Measurements from ENCODE around the gene CADPS2.

CADPS2 gene

DNA sequence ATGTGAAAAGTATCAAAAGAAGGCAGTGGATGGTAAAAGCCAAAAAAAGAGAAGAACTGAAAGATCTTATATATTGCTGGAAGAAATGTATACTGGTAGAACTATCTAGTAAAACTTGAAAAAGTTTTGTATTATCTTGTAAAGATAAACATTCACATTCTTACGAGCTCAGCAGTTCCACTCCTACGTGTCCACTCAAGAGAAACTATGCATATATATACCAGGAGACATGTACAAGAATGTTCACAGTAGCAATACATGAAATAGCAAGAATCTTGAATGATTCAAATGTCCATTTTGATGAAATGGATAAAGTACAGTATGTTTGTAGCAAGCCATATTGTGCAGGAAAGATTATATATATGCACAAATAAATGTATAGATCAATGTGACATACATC is 342.4 kb downstream of the CADPS2 start:
- Mint-ChIP-seq H3K4me1 (ENCODE audit: low read depth) (no peaks in the 10 kb centered on the region), H3K27ac (no peak overlapping the region), H3K36me3 (ENCODE audit: low read depth) (no peaks in the 10 kb centered on the region), H3K9me3 (no peaks in the 10 kb centered on the region), H3K27me3 (ENCODE audit: low read depth) (no peaks in the 10 kb centered on the region), H3K4me3 (no peak overlapping the region)
- DNase-seq (ENCODE audit: low spot score): no peak

DNA sequence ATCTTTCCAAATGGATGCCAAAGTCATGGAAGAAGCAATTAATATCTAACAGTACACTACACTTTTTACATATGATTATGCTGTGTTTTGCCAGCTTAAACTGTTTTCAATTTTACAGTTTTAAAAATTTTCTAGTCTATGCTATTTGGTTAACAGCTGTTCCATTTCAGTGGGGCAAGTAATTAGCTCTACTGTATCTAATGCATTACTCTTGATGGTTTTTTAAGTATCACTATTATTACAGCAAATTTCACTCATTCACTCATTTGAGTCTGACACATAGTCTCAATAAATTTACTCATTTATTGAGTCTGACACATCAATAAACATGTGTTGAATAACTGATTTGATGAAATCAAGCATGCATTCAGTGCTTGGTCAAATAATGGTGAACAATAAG is 343.1 kb downstream of the CADPS2 start:
- H3K9me3 Mint-ChIP-seq: no peaks in the 10 kb centered on the region
- no peak for DNase-seq (ENCODE audit: low spot score)
- H3K4me3 Mint-ChIP-seq: no peak overlapping the region
- no peaks in the 10 kb centered on the region for H3K4me1 Mint-ChIP-seq (ENCODE audit: low read depth)
- no peaks in the 10 kb centered on the region for H3K27me3 Mint-ChIP-seq (ENCODE audit: low read depth)
- H3K27ac Mint-ChIP-seq: no peak overlapping the region
- H3K36me3 Mint-ChIP-seq (ENCODE audit: low read depth): no peaks in the 10 kb centered on the region

DNA sequence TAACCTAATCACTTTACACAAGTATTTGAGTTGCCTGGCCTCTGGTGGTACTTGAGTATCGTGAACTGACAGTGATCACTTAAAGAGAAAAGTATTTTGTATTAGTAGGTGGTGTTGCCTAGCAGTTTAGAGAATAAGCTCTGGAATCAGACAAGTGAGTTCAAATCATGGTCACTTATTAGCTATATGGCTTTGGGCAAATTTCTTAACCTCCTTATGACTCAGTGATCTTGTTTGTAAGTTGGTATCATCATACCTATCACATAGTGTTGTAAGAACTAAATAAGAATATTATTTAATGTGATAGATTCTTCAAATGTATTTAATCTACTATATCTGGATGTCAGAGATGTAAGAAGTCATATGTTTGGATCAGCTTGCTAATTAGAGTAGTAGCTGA is 351.2 kb downstream of the CADPS2 start:
- Mint-ChIP-seq H3K27ac (no peak overlapping the region), H3K4me1 (ENCODE audit: low read depth) (no peaks in the 10 kb centered on the region), H3K4me3 (no peak overlapping the region), H3K27me3 (ENCODE audit: low read depth) (no peaks in the 10 kb centered on the region), H3K9me3 (no peaks in the 10 kb centered on the region), H3K36me3 (ENCODE audit: low read depth) (no peaks in the 10 kb centered on the region)
- no peak for DNase-seq (ENCODE audit: low spot score)

DNA sequence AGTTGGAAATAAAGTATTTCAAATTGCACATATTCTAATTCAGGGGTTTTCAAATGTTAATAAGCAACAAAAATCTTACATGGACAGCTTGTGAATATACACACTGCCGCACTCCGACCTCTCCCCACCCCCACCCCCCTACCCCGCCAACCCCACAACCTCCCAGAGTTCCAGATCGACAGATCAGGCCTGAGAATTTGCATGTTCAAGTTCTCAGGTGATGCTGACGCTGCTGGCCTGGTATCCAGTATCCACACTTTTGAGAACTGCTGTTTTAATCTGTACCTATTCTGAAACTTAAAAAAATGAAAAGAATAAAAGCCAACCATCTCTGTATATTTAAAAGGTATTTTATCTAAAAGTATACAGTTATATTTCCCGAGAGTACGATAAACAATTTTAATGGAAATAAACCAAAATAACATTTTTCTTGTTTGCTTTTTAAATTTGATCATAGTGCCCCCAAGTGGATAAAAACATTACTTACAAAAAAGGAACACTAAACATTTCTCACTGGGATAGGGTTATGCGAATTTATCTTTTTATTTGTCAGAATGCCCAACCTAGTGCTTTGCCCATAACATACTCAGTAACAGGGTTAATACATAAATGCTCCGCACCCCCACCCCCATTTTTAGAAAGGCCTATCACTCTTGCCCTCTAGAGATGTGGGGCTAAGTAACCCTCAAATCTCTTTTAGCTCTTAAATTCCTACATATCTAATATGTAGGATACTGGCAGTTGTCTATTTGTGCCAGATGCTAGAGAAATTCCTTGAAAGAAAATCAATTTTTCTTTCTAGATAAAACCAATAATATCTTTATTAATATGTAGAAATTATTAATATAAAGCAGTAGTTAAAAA is 353.6 kb downstream of the CADPS2 start:
- H3K27me3 Mint-ChIP-seq (ENCODE audit: low read depth): no peaks in the 10 kb centered on the region
- H3K4me1 Mint-ChIP-seq (ENCODE audit: low read depth): no peaks in the 10 kb centered on the region
- H3K36me3 Mint-ChIP-seq (ENCODE audit: low read depth): no peaks in the 10 kb centered on the region
- no peak for DNase-seq (ENCODE audit: low spot score)
- no peaks in the 10 kb centered on the region for H3K9me3 Mint-ChIP-seq
- no peak overlapping the region for H3K27ac Mint-ChIP-seq
- no peak overlapping the region for H3K4me3 Mint-ChIP-seq

DNA sequence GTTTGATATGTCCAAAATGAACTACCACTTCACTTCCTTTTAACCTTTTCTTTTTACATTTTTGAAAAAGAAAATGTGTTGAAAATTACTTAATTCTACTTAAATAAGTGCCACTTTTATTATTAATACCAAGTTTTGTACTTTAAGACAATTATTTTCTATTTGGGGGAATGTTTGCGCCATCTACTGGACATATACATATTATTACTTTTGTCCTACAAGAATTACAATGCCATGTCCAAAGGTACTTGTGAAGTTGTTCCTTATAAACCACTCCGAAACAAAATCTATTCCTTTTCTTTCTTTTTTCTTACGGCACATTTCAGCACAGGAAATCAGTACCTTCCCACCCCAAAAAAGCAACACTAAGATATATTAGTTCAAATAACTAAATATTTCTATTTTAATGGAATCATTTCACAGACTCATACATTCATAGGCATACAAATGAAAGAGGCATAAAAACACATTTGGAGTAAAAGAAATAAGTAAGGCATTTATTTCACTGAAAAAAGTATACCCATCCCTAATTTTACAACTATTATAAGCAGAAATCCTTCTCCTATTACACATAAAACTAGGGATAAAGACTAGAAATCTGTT is 357.3 kb downstream of the CADPS2 start:
- Mint-ChIP-seq H3K9me3 (no peaks in the 10 kb centered on the region), H3K4me3 (no peak overlapping the region), H3K4me1 (ENCODE audit: low read depth) (no peaks in the 10 kb centered on the region), H3K36me3 (ENCODE audit: low read depth) (no peaks in the 10 kb centered on the region), H3K27ac (no peak overlapping the region), H3K27me3 (ENCODE audit: low read depth) (no peaks in the 10 kb centered on the region)
- no peak for DNase-seq (ENCODE audit: low spot score)

DNA sequence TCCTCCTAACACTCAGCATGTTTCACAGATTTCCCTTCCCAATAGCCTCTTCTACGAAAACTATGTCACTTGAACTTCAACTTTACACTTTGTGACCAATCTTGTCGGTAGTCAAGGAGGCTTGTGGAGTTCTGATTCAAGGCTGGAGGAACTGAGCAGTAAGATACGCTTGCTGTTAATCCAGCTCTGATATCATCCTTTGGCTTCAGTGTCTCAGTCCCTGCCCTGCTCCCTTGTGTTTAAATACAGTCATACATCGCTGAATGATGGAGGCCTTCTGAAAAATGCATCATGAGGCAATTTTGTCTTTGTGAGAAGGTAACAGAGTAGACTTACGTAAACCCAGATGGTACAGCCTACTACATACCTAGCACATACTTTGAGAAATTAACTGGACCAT is 360.9 kb downstream of the CADPS2 start:
- Mint-ChIP-seq H3K27me3 (ENCODE audit: low read depth) (no peaks in the 10 kb centered on the region), H3K9me3 (no peaks in the 10 kb centered on the region), H3K4me3 (no peak overlapping the region)

DNA sequence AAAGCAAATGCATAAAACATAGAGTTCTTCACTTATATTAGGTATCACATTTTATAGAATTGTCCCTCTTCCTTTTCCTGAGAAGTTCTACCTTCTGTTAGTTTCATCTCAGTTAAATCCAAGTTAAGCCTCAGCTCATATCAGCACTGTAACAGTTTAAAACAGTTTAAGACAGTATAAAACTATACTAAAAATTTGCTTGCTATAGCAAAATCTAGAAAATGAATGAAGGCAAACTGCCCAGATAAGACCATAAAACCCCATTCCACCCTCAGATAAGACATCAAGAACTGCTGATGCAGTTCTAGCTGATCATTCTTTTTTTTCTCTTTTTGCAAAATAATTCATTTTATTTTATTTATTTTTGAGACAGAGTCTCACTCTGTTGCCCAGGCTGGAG is 364.5 kb downstream of the CADPS2 start:
- DNase-seq (ENCODE audit: low spot score): no peak
- Mint-ChIP-seq H3K27ac (no peak overlapping the region), H3K36me3 (ENCODE audit: low read depth) (no peaks in the 10 kb centered on the region), H3K4me1 (ENCODE audit: low read depth) (no peaks in the 10 kb centered on the region), H3K4me3 (no peak overlapping the region), H3K9me3 (no peaks in the 10 kb centered on the region), H3K27me3 (ENCODE audit: low read depth) (no peaks in the 10 kb centered on the region)

More for the DNA sequence above, 360.9 kb downstream of the CADPS2 start:
- Mint-ChIP-seq H3K36me3 (ENCODE audit: low read depth) (no peaks in the 10 kb centered on the region), H3K4me1 (ENCODE audit: low read depth) (no peaks in the 10 kb centered on the region), H3K27ac (no peak overlapping the region)
- DNase-seq (ENCODE audit: low spot score): no peak

DNA sequence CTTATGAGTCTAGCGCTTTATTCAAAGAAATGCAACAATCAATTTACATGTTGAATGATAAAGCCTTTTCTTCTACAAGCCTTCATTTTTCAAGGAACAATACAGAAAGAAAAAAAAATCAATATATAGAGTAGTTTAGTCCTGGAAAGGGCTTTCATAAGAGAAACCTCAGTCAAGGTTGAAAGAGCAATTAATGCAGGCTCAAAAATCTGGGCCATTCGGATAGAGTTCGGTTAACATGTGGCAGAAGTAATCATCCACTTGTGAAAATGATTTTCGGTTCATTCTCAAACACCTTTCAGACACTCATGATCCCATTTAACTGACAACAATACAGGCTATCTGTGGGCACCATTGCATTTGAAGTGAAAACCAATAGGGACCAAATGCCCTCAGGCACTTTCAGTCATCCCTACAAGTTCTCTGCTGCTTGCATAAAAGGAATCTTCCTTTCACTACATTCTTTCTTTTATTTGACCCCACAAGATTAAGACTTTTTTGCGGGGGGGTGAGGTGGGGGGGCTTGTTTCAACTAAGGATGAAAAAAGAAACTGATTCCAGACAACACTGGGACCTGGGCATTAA is 365.2 kb downstream of the CADPS2 start:
- Mint-ChIP-seq H3K4me1 (ENCODE audit: low read depth) (no peaks in the 10 kb centered on the region), H3K27ac (no peak overlapping the region), H3K9me3 (no peaks in the 10 kb centered on the region), H3K36me3 (ENCODE audit: low read depth) (no peaks in the 10 kb centered on the region), H3K27me3 (ENCODE audit: low read depth) (no peaks in the 10 kb centered on the region), H3K4me3 (no peak overlapping the region)
- no peak for DNase-seq (ENCODE audit: low spot score)

DNA sequence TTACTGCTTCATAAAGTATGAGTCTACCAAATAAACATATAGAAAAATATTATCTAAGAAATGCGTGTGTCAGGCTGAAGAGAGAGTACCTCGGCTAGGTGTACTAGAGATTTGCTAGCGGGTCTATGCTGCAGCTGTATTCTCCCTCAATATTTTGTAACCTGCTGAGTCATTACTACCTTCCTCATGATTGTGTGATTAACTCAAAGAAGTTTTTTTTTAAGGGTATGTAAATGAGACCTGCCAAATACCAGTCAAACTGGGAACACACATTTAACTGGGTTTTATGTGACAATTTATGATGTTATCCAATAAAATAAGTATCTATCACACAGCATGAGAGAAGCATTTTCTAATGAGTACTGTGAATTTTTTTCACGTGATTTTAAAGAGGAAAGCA is 367.8 kb downstream of the CADPS2 start:
- no peaks in the 10 kb centered on the region for H3K4me1 Mint-ChIP-seq (ENCODE audit: low read depth)
- no peaks in the 10 kb centered on the region for H3K27me3 Mint-ChIP-seq (ENCODE audit: low read depth)
- H3K4me3 Mint-ChIP-seq: no peak overlapping the region
- H3K9me3 Mint-ChIP-seq: no peaks in the 10 kb centered on the region
- H3K36me3 Mint-ChIP-seq (ENCODE audit: low read depth): no peaks in the 10 kb centered on the region
- no peak overlapping the region for H3K27ac Mint-ChIP-seq
- no peak for DNase-seq (ENCODE audit: low spot score)

DNA sequence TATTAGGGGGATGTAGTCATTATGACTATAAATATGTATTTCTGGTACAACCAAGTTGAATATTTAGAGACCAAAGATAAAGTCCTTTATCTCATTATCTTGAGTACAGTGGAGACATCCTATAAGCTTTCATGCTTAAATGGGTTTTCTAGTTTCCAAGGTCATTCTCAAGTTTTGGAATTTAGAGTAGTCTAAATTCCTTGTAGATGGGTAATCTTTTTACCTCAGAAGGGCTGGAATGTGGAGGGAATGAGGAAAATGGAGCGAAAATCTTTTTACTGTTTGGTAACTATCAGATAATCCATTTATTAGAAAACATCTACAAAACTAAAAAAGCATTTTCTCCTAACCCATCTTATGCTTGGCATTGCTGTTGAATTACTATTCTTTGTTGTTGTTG is 368.7 kb downstream of the CADPS2 start:
- H3K4me3 Mint-ChIP-seq: no peak overlapping the region
- no peaks in the 10 kb centered on the region for H3K36me3 Mint-ChIP-seq (ENCODE audit: low read depth)
- H3K27ac Mint-ChIP-seq: no peak overlapping the region
- DNase-seq (ENCODE audit: low spot score): no peak
- no peaks in the 10 kb centered on the region for H3K27me3 Mint-ChIP-seq (ENCODE audit: low read depth)
- H3K9me3 Mint-ChIP-seq: no peaks in the 10 kb centered on the region
- no peaks in the 10 kb centered on the region for H3K4me1 Mint-ChIP-seq (ENCODE audit: low read depth)

DNA sequence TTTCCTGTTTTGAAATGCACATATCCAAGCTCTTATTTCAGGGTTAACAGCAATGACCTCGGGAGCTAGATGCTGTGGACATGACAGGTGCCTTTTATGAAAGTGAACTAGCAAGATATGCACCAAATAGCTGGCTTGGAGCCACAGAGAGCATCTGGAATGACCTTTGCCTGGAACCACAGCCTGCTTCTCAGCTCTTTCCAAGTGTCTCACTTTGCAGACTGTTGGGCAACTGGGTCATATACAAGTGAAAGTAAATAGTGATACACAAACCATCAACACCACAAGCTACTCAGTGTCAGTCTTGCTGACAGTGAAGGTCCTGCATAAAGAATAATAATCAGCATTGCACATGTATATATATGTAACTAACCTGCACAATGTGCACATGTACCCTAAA is 370.9 kb downstream of the CADPS2 start:
- H3K4me1 Mint-ChIP-seq (ENCODE audit: low read depth): no peaks in the 10 kb centered on the region
- no peak for DNase-seq (ENCODE audit: low spot score)
- no peaks in the 10 kb centered on the region for H3K9me3 Mint-ChIP-seq
- H3K27ac Mint-ChIP-seq: no peak overlapping the region
- no peaks in the 10 kb centered on the region for H3K27me3 Mint-ChIP-seq (ENCODE audit: low read depth)
- no peaks in the 10 kb centered on the region for H3K36me3 Mint-ChIP-seq (ENCODE audit: low read depth)
- no peak overlapping the region for H3K4me3 Mint-ChIP-seq

DNA sequence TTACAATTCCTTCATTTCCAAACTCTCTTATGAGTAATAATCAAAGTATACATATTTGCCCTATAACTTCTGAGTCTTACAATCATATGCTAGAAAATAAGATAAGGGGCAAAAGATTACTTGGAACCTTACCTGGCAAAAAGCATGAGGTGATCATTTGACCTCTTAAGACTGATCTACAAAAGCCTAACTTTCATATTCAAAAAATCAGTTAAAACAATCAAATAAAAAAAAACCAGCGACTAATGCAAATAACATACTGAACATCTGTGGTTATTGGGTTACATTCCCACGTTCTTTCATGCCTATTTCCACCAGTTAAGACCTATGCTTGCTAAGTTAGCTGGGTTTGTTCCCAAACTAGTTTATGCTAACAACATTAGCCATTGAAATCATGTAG is 375.0 kb downstream of the CADPS2 start:
- Mint-ChIP-seq H3K4me3 (no peak overlapping the region), H3K36me3 (ENCODE audit: low read depth) (no peaks in the 10 kb centered on the region), H3K27me3 (ENCODE audit: low read depth) (no peaks in the 10 kb centered on the region), H3K4me1 (ENCODE audit: low read depth) (no peaks in the 10 kb centered on the region), H3K9me3 (no peaks in the 10 kb centered on the region), H3K27ac (no peak overlapping the region)
- DNase-seq (ENCODE audit: low spot score): no peak

DNA sequence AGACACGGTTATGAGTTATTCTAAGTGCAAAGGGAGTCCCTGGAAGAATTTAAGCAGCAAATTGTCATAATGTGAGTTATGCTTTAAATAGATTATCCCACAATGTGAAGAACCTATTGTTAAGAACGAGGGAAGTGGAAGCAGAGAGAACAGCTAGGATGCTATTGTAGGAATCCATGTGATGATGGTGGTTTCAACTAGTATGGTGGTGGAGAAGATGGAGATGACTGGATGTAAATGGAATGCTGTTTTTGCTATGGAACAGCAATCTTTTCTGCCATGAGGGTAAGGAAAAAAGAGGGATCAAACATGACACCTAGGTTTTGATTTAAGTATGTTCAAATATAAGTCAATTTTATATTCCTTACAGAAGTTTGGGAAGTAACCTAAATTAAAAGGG is 378.7 kb downstream of the CADPS2 start:
- Mint-ChIP-seq H3K27me3 (ENCODE audit: low read depth) (no peaks in the 10 kb centered on the region), H3K9me3 (no peaks in the 10 kb centered on the region), H3K27ac (no peak overlapping the region), H3K4me1 (ENCODE audit: low read depth) (no peaks in the 10 kb centered on the region), H3K36me3 (ENCODE audit: low read depth) (no peaks in the 10 kb centered on the region), H3K4me3 (no peak overlapping the region)
- DNase-seq (ENCODE audit: low spot score): no peak

DNA sequence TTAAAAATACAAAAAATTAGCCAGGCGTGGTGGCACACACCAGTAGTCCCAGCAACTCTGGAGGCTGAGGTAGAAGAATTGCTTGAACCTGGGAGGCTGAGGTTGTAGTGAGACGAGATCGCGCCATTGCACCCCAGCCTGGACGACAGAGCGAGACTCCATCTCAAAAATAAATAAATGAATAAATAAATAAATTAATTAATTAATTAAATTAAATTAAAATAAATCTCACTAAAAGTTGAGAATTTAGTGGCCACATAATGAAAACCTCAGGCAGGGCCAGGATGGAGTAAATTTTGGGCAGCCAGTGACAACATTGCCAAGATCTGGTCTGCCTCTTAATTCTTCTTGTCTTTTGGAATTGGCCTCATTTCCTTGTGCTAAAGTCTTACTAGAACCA is 394.3 kb downstream of the CADPS2 start:
- Mint-ChIP-seq H3K9me3 (no peaks in the 10 kb centered on the region), H3K4me1 (ENCODE audit: low read depth) (no peaks in the 10 kb centered on the region), H3K27me3 (ENCODE audit: low read depth) (no peaks in the 10 kb centered on the region), H3K27ac (no peak overlapping the region), H3K36me3 (ENCODE audit: low read depth) (no peaks in the 10 kb centered on the region), H3K4me3 (no peak overlapping the region)
- DNase-seq (ENCODE audit: low spot score): no peak

Measured in T-helper 2 cell treated with Interferon-gamma antibody and Interleukin-4, amounts not matched to agents 5 μg/mL and 100 μg/mL, for 36 hours (primary cell).